Psoas muscle (tissue), 8 donors: Measurements from ENCODE around the gene FGF21. TPM values are rescaled to one million over a fixed set of nuclear protein-coding genes. Genes with fewer than 3 reads are reported as not detected.

Experiments used
- ATAC-seq, 4 donors: fragments of 200-7000 bp; cut with Tn5 transposase; one replicate each; pipeline ENCODE4 v1.9.1; 2020; ENCODE audit warnings: moderate library complexity in 3 of 4, mild to moderate bottlenecking in 2 of 4
- DNase-seq, 2 donors: peaks; one replicate each; pipeline ENCODE4 v3.0.0-alpha.2; 2020
- H3K27ac ChIP-seq: fragments of 200-600 bp; one replicate; pipeline ENCODE4 v1.8.0; 2022
- H3K27me3 ChIP-seq, 3 donors: fragments of 200-600 bp in 1 of 3; one replicate each; pipeline versions ENCODE4 v1.6.1 to v1.8.0; 2013 to 2022; ENCODE audit warnings: low read length in 2 of 3, mild to moderate bottlenecking in 2 of 3, moderate library complexity in 1 of 3; ENCODE audit not compliant: insufficient read depth in 3 of 3
- H3K36me3 ChIP-seq, 2 donors: fragments of 200-600 bp in 1 of 2; one replicate each; pipeline versions ENCODE4 v1.6.1 to v1.8.0; 2013 to 2022; ENCODE audit warnings: low read depth in 1 of 2, mild to moderate bottlenecking in 1 of 2, moderate library complexity in 1 of 2; ENCODE audit not compliant: insufficient read depth in 1 of 2
- H3K4me1 ChIP-seq: fragments of 200-600 bp; one replicate; pipeline ENCODE4 v1.8.0; 2022
- H3K4me3 ChIP-seq: fragments of 200-600 bp; one replicate; pipeline ENCODE4 v1.8.0; 2022; ENCODE audit warnings: mild to moderate bottlenecking
- H3K9me3 ChIP-seq: fragments of 200-600 bp; one replicate; pipeline ENCODE4 v1.8.0; 2022
- WGBS, 3 donors: extraction: QIAGEN DNeasy Blood & Tissue Kit; methylation state at CpG; one replicate each; pipeline versions ENCODE4 v1.1.6 to v1.1.7; 2013; 5-methylcytosine and 5-hydroxymethylcytosine counted together
- intact Hi-C, 2 donors: fragments of 100-400 bp; cut with DNase I; formaldehyde crosslinking; loops; one replicate each; pipeline versions ENCODE4 v1.11.0 to v1.14.2; 2022
- polyA plus RNA-seq, 3 donors: library from polyadenylated mRNA; stranded (reverse); fragments of 200-250 nt; gene quantifications; one replicate each; pipeline ENCODE4 v1.2.3, GENCODE V29; 2013
- total RNA-seq, 4 donors: library from RNA; stranded (reverse); fragmentation: NEBNext Ultra II Directional in 2 of 4; extraction: Animal tissue kit (Norgen Biotek cat#: 25700) in 2 of 4; gene quantifications; one replicate each; pipeline versions ENCODE4 v1.2.1 to v1.2.4, GENCODE V29; 2021 to 2023
- TF ChIP-seq, protein P1 (sequence below): fragments of 200-600 bp; IDR thresholded peaks from one replicate; pipeline ENCODE4 v1.8.0; 2022; ENCODE audit warnings: antibody characterized with exemption
- donor health status: healthy with polysubstance abuse.
- donor health status: DM: no; HTN: no; CAD: no; lungs with moderate emphysema.
- donor health status: Bipolar disorder and iron deficiency.
- donor health status: healthy.
- donor health status: DM: yes; HTN: yes; CAD: no.
- donor health status: DM: no; HTN: no; CAD: no.
- donor health status: DM: no; HTN: no; CAD: no.
- donor health status: DM: yes; HTN: yes; CAD: no.

FGF21 gene
- total and polyA plus RNA-seq, 7 donors: 0.06 to 6.2 (median 1.0) TPM; not detected in 3

DNA sequence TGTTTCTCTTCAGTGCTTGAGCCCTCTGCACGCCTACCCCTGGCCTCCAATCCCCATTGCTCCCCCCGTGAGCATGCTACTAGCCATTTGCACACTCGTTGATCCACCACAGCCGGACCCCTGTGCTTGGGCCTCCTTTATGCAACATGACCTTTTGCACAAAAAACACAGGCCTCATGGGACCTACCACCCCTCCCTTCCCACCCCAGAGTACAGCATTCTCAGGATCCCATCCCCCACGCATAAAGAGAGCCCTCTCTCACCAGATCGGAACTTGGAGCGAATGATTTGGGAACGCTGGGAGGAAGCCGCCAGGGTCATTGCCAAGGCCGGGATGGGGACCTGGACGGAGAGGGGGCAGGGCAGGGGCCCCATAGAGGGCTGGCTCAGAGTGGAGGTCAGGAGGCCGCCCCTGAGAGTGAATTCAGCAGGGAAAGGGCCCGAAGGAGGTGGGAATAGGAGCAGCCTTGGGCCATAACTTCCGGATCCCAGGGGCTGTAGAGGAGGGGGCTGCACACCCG, 36.6 kb upstream of the FGF21 start:
- 13 to 14% (median 13%) methylated on average over 15 of the region's 15 CpGs for whole genome bisulfite sequencing, 3 donors
- DNase-seq: peak in 1 of 2 donors; percentile 69
- Histone ChIP-seq H3K4me3 (peak overlapping the region; percentile 78), H3K27me3 (no peaks in the 10 kb centered on the region), H3K27ac (peak overlapping the region; percentile 91), H3K9me3 (no peaks in the 10 kb centered on the region), H3K36me3 (peaks cover 0 to under 1% of the 10 kb centered on the region in 2 donors), H3K4me1 (peaks cover 30% of the 10 kb centered on the region)
- intact Hi-C loops: loop anchor here (2.0 to 5.0 kb wide), 2 partner anchors 41 to 80 kb away; no protein-coding TSS in a partner anchor
- TF ChIP-seq, protein P1, sequence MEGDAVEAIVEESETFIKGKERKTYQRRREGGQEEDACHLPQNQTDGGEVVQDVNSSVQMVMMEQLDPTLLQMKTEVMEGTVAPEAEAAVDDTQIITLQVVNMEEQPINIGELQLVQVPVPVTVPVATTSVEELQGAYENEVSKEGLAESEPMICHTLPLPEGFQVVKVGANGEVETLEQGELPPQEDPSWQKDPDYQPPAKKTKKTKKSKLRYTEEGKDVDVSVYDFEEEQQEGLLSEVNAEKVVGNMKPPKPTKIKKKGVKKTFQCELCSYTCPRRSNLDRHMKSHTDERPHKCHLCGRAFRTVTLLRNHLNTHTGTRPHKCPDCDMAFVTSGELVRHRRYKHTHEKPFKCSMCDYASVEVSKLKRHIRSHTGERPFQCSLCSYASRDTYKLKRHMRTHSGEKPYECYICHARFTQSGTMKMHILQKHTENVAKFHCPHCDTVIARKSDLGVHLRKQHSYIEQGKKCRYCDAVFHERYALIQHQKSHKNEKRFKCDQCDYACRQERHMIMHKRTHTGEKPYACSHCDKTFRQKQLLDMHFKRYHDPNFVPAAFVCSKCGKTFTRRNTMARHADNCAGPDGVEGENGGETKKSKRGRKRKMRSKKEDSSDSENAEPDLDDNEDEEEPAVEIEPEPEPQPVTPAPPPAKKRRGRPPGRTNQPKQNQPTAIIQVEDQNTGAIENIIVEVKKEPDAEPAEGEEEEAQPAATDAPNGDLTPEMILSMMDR: no peak
- no peak for ATAC-seq

DNA sequence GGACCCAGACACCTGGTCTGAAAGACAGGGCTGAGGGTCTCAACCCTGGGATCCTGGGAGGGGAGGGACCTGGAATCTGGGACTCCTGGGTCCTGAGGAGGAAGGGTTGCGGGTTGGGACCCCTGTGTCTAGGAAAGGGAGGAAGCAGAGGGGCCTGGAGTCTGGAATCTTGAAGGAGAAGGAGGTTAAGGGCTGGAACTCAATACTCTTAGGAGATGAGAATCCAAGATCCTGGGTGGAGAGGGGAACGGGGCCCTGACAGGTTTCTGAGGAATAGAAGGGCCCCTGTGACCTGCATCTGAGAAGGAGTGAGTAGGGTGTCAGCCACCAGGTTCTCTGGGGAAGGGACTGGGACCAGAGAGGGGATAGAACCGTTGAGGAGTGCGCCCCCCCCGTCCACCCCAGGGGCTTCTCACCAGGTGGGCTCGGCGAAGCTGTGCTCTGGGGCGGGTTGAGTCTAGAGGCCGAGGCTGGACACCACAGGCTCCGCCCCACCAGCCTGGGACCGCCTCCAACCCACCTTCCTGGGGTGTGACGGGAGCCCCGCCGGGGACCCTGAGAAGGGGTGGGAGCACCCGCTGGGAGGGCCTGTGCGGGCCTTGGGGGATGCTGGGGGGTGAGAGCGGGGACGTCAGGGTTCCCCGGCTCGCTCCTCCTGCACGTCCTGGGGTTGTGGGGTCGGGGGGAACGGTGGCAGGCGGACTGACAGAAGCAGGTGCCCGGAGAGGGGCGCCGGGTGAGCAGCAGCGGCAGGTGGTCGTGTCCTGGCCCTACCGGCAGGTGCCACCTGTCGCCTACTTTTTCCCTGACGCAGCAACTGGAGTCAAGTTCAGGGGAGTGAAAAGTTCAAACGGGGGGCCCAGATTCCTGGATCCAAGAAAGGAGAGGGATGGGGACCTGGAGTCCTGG, 35.8 kb upstream of the FGF21 start, which contains the start of gene MAMSTR:
MAMSTR (minus strand) TSS at position 463 of the 909 bp plus-strand sequence. CDS start 694 bp downstream, outside the sequence.
- DNase-seq (peak; percentile 62 to 77), ATAC-seq (peak; percentile 43 to 60 (median 56))
- peaks cover 30% of the 10 kb centered on the region for H3K4me1 ChIP-seq
- peak within 1 kb of the TSS; percentile 91 for H3K27ac ChIP-seq
- intact Hi-C loops: loop anchor here (2.0 to 5.0 kb wide), 2 partner anchors 42 to 81 kb away; no protein-coding TSS in a partner anchor
- 21 to 40% (median 29%) methylated on average over 33 of the region's 33 CpGs for WGBS, 3 donors
- H3K9me3 ChIP-seq: no peaks in the 10 kb centered on the region
- H3K36me3 ChIP-seq: no peaks in the 10 kb centered on the region
- no peaks in the 10 kb centered on the region for H3K27me3 ChIP-seq
- H3K4me3 ChIP-seq: peak within 1 kb of the TSS; percentile 78
- TF ChIP-seq, protein P1: no peak

DNA sequence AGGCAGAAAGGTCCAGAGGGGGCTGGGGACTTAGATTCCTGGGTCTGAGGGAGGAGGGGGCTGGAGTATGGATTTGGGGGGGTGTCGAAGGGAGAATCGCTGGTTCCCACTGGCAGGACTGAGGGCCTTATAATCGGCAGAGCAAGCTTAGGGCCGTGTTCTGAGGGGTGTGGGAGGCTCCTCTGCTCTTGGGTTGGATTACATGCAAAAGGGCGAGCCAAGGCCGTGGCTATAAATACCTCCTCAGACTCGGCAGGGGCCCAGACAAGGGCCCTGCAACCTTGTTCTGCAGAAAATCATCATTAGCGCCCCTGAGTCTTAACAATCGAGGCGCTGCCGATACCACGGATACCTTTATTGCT, 35.1 kb upstream of the FGF21 start:
- Histone ChIP-seq H3K4me3 (peak overlapping the region; percentile 78), H3K27me3 (no peaks in the 10 kb centered on the region), H3K9me3 (no peaks in the 10 kb centered on the region), H3K27ac (peak overlapping the region; percentile 91), H3K36me3 (no peaks in the 10 kb centered on the region), H3K4me1 (peaks cover 26% of the 10 kb centered on the region)
- ATAC-seq: peak; percentile 68 to 78 (median 70)
- intact Hi-C loops: no loop called here
- DNase-seq: peak; percentile 51 to 84
- WGBS, 3 donors: 10 to 14% (median 13%) methylated on average over 12 of the region's 12 CpGs
- TF ChIP-seq, protein P1: no peak

DNA sequence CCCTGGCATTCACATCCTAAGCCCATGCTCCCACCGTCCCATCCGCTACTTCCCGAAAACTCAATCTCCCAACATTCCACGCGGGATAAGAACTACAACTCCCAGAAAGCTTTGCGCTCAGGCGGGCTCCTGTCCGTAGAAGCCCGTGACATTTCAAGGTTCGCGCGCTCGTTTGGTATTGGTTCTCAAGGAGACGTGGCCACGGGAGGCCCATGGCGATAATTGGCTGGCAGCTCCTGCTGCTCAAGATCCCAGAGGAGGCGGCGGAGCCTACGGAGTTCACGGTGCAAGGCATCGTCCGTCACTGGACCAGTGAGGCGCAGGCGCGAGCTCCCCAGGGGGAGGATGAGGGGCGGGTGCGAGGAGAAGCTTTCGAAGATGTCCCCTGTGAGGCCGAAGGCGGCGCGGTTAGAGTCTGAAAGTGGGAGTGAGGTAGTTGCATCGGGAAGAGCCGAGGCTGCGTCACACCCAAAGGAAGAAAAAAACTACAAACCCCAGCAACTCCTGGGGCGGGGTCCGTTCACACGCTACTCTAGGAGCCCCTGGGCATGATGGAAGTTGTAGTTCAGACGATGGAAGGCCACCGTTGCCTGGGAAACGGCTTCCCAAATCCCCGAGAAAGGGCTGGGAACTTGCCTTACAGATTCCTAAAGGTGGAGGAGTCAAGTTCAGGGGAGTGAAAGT, 34.6 kb upstream of the FGF21 start:
- Histone ChIP-seq H3K27me3 (no peaks in the 10 kb centered on the region), H3K36me3 (no peaks in the 10 kb centered on the region), H3K27ac (peak overlapping the region; percentile 91), H3K9me3 (no peaks in the 10 kb centered on the region), H3K4me3 (peak overlapping the region; percentile 78), H3K4me1 (peaks cover 20% of the 10 kb centered on the region)
- ATAC-seq (peak; percentile 81 to 89 (median 86)), DNase-seq (peak; percentile 98 to 100)
- TF ChIP-seq, protein P1: no peak
- intact Hi-C loops: no loop called here
- 14 to 17% (median 14%) methylated on average over 42 of the region's 42 CpGs for WGBS, 3 donors
